HG03097 (cell line): ENCODE measurements around the gene CRNKL1.

Source experiments
- ATAC-seq: cut with Tn5 transposase; IDR thresholded peaks from one replicate; pipeline ENCODE4 v1.9.1; 2021; ENCODE audit not compliant: unreplicated experiment, low FRiP score

Gene CRNKL1

DNA sequence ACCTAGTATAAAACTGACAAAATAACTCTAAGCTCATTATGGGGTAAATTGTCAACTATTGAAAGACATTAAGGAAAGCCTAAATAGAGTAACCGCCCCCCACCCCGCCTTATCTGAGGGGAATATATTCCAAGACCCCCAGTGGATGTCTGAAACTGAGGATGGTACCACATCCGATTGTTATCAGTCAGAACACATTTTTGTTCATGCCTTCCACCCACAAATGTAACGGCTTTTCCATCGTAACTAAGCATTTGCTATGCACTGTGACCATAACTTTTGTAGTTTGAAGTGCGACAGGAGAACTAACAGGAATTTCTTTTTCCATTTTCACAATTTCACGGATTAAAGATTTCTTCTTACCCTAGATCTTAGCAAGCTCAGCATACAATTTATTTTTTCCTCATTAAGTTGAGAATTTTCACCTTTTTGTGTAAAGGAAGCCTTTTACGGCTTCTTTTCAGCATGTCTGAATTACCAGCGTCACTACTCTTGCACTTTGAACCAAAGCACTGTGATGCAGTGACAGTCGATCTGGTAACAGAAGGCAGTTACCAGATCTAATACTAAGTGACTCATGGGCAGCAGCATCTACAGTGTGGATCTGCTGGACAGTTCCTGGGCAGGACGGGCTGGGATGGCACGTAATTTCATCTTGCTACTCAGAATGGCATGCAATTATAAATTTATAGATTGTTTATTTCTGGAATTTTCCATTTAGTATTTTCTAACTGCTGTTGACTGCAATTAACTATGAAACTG lies 11.9 kb upstream of the CRNKL1 start:
- no peak for ATAC-seq

DNA sequence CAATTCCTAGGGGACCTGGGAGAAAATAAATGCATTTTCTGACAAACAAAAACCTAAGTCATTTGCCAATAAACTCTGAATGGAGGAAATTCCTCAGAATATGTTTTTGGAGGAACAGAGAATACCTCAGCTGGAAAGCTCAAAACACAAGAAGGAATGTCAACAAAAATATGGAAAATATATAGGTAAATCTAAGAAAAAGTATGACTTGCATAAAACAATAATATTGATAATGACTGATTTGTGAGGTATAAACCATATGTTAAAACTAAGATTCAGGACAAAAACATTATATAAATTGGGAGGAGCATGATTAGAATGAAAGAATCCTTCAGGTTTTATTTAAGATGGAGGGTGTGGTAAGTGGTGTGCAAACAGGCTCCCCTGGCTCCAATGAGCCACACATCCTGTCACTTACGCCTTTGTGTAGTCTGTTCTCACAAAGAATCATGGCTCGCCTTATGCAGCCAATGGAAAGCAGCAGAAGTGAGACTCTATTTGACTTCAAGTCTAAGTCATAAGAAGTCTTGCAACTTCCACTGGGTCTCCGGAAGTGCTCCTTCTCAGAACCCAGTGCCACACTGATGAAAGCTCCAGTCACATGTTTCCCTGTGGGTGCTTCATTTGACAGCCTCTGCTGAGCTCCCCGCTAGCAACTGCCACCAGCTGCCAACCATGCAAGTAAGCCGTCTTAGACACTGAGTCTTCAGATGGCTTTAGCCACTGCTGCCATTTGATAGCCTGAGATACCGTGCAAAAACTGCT lies 8.2 kb upstream of the CRNKL1 start:
- no peak for ATAC-seq

DNA sequence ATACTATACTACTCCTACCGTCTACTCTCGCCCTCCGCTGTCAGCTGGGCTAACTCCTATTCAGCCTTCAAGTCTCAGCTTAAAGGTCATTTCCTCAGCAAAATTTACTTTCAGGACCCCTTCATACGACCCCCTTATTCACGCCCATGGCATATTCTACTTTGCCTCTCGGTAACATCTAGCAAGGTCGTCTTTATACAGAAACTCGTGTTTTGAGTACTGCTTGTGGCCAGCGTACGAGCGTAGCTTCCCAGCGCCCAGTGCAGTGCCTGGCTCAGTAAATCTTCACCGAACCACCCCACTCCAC lies 546 bp downstream of the CRNKL1 start:
- no peak for ATAC-seq

DNA sequence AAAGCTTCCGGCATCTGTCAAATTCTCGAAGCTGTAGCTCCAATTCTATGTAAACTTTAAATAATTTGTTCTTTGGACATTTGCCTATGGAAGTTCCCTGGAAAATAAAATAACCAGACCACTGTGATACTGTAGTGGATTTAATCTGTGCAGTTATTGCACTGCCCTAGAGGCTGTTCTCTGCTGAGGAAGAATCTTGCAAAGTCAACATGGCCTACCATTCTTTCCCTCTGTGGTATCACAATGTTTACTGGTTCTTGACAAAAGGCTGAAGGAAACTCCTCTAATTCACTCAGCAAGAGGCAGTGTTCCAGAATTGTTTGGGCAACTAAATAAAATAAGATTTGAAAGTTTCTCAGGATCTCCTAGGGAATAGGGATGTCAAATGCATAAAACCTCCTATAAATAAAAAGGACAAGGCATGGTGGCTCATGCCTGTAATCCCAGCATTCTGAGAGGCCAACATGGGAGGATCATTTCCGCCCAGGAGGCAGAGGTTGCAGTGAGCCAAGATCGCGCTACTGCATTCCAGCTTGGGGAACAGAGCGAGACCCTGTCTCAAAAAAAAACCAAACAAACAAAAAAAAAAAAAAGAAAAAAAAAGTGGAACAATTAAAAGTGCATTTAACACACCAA lies 12.4 kb downstream of the CRNKL1 start:
- ATAC-seq = no peak

DNA sequence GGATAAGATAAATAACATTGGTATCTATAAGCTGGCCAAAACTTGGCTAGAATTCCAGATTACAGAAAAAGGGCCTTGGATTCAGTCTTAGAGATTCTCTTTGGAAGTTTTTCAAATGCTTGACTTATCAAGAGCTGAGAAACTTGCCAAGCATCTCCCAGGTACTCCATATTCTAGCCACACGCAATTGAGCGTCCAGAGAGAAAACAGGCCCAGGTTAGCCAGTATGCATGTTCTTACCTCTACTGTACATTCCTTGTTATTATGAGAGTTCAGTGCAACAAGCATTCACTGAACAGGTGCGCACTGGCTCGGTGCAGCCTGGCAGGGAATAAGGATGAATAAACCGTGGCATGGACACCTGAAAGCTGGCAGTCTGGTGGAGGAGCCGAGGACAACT lies 13.7 kb downstream of the CRNKL1 start:
- no peak for ATAC-seq

DNA sequence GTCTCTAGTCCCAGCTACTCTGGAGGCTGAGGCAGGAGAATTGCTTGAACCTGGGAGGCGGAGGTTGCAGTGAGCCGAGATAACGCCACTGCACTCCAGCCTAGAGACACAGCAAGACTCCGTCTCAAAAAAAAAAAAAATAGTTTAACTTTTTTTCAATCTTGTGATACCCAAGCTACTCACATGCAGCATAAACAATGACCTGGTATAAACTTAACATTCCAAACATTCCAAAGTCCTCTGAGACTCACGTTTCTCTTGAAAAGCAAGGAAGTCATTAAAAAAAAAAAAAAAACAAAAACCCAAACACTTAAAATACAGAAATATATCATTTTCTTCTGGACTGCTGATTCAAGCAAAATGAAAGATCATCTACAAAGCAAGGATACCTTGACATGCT lies 14.3 kb downstream of the CRNKL1 start:
- no peak for ATAC-seq

DNA sequence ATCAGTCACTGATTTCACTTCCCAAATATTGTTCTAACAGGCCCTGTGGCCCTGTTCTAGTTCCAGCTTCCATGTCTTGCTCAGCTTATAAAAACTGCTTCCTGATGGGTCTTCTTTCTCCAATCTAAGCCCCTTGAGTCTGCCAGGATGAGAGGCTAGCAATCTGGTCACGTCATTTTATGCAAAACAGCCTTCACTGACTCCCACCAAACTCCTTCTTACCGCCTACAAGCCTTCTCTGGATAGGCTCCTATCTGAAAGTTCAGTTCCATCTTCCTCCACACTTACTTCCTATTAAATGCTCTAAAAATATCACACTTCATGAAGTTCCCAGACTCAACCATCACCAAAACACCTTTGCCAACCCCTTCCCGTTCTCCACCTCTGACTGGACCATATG lies 15.5 kb downstream of the CRNKL1 start:
- ATAC-seq = no peak

DNA sequence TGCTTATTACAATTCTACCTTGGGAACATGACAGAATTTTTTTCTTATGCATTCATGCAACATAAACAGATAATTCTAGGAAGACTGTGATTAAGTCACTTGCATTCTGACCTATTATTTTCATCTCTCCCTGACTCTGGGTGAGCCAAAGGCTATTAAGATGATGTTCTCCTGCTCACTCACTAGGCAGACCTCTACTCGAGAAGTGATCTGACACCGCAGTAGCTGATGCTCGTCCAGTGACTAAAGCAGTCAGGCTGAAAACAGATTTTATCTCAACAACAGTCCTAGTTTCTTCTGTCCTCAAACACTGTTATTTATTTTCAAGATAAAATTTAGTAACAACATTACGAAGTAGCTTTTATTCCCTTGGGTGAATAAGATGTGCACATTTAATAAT lies 17.8 kb downstream of the CRNKL1 start:
- no peak for ATAC-seq

DNA sequence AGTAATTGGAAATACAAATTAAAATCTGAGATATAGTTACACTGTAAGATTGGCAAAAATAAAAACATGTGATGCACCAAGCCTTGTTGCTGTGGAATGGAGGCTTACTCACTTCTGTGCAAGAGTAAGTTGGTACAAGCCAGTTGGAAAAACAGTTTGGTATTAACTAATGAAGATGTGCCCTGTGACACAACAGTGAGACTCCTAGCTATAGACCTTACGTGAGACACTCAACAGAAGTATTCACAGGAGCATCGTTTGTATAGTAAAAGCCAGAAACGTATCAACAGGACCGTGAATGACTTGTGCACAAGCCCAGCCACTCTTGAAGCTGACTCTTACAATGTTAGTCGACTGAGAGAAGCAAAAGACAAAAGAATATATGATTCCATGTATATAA lies 20.5 kb downstream of the CRNKL1 start:
- no peak for ATAC-seq

DNA sequence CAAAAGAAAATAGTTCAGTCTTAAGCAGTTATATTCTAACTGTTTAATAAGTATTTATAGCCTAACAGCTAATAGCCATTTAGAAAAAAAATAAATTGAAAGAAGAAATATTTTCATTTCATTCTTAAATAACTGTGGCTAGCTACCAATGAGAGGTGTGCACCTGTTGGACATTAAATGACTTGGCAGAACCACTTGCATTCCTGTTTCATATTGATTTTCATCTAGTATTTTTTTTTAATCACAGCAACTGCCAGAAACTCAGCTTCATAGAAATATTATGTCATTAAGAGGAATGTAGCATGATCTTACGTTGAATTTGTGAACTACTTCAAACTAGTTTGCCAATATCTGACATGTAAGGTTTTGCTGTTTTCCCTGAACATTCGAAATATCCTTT lies 25.0 kb downstream of the CRNKL1 start:
- no peak for ATAC-seq

DNA sequence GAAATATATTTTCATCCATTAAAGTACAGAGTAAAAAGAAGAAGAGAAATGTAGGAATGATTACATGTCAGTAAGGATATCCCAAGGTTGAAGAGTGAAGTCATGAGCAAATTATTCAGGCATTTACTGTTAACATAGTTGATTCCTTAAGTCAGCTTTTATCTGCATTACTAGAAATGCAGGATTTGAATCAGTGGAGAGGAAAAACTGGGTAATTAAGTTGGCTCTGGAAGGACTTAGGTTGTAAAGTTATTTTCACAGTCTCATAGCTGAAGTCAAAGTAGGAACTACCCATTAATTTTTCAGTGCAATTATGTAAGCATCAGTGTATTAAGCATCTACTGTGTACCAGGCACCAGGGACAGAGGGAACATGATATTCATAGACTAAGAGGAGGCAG lies 27.3 kb downstream of the CRNKL1 start:
- ATAC-seq = no peak

DNA sequence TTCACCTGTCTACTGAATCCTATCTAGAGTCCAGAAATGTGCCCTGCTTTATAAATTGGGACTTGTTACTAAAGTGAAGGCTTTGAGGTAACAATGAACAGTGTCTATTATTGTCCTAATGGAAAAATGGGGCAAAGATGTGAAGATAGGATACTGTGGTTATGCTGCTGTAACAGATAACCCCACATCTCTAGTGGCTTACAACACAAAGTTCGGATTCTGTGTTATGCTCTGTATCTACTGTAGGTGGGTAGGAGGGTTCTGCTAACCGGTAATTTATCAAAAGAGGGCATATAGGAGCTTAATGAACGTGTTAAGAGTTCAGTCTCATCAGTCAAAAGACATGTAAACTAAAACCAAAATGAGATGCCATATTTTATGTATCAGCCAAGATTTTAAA lies 28.9 kb downstream of the CRNKL1 start:
- ATAC-seq = no peak

DNA sequence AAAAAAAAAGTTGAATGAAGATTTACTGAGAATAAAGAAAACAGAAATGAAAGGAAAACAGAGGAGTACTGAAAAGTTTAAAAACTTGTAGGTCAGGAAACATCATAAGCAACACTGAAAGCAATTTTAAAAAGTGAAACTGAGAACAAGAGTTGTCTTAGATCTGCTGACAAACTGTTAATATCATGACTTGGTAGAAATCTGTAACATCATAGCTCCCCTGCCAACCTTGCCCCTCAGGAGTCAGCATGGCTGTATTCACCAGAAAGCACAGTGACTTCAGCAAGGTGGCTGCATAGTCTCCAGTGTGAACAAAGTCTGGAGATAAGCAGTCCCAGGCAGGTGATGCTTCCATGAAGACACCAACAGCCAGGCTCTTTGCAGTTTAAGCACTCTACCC lies 29.8 kb downstream of the CRNKL1 start:
- ATAC-seq = peak; percentile 68

DNA sequence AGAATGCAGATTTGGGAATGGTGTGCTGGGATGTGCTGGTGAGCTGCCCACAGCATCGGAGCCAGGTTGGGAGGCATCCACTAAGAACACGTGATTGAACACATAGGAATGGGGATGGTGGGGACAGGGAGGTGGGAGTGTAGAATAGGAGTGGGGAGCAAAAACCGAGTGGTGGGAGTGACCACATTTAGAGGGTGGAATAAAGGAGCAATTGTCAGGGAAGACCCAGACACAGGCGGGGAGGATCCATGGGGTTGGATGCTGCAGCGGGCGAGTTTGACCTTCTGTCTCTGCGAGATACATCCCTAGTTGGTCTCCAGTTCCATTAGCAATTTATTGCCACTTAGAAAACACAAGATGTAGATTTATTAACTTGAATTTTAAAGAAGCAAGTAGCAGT lies 30.4 kb downstream of the CRNKL1 start:
- no peak for ATAC-seq

DNA sequence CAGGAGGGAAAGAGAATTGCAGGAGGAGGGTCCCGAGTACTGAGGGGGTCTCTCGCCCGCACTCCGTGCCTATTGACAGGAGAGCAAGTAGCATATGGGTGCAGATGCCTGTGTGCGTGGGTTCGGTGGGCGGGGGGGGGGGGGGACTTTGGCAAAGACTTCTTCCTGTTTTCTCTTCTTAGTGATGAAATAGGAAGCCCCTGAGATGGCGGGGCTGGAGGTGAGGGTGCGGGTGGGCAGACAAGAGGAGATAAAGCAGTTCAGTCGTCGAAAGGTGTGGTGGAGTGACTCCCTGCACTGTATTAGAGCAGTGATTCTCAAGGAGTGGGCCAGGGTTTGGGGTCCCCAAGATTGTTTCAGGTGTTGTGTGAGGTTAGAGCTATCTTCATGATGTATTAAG lies 31.4 kb downstream of the CRNKL1 start:
- ATAC-seq = no peak

DNA sequence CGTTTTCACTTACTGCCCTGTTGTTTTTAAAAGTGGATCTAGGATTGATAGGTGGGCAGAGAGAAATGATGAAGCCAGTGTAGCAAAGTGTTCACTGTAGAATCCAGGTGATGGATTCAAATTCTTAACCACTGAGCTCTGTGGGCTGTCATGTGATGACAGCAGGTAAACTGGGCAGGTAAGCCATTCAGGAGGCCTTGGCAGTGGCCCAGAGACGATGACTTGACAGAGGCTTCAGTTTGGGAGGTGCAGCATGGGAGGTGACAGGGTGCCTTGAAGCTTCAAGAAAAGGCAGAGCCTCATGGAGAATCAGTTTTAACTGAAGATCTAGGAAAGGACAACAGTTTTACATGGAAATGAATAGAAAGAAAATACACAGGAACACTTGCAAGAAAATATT lies 33.1 kb downstream of the CRNKL1 start:
- ATAC-seq = no peak

DNA sequence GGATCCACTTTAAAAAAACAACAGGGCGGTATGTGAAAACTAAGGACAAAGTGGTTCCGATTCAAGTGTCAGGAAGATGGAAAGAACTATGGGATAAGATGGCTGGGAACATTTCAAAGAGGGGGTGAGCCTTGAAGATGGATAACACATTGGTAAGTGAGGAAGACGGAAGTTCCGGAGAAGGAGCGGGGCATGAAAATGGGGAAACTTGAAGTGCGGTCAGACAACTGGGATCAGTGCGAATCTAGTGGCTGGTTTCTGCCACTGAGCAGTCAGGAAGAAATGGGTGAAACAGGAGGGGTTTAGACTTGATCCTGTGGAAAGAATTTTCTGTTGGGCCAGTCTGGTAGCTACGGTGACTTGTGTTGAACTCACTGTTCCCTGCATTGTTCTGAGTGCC lies 33.9 kb downstream of the CRNKL1 start:
- no peak for ATAC-seq

DNA sequence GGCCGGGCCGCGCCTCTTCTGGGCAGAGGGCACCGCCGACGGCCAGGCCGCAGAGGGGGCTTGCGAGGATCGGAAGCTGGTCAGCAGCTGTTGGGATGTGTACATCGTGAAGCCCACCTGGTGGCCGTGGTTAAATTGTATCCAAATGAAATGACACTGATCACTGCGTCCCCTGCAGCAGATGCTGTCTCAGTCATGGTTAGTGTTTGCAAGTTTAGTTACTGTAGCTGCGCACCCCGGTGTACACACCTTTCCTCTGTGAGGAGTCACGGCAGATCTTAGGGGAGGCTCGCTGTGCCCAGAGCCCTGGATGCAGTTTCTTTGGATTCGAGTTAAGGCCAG lies 34.5 kb downstream of the CRNKL1 start:
- peak; percentile 4 for ATAC-seq

DNA sequence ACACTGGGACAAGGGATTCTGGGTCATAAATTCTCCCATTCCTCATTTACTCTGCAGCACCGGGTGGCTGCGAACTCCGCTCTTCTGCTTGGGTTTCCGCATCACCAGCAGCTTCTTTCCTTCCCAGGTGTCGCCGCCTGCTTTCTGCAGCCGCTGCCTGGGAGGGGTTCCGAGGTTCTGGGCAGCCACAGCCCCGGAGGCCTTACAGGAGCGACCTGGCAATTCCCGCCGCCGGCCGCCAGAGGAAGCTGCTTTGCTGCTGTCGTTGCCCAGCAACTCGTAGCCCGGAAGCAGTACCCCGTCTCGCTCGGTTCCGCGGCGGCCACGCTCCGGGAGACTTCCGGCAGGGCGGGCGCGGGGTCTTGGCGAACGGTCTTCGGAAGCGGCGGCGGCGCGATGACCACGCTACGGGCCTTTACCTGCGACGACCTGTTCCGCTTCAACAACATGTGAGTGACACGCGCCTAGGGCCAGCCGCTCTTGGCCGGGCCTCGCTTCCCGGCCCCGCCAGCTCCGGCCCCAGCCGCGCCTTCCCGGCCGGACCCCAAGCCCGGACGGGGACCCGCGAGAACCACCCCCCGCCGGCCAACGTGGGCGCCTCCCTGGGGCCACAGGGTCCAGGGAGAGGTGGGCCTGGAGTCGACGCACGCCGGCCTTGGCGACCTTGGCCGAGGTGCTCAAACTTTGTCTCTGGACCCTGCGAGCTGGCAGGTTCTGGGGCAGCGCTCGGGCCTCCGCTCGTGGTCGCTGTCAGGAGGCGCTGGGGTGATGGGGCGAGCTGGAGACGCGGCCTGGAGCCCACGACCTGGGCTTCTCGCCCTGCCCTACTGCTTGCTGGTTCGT lies 35.0 kb downstream of the CRNKL1 start, which contains the start of gene NAA20:
NAA20 (plus strand) TSS at position 362 of the 843 bp plus-strand sequence; CDS start at position 397, 35 bp downstream.
- peak; percentile 98 for ATAC-seq

DNA sequence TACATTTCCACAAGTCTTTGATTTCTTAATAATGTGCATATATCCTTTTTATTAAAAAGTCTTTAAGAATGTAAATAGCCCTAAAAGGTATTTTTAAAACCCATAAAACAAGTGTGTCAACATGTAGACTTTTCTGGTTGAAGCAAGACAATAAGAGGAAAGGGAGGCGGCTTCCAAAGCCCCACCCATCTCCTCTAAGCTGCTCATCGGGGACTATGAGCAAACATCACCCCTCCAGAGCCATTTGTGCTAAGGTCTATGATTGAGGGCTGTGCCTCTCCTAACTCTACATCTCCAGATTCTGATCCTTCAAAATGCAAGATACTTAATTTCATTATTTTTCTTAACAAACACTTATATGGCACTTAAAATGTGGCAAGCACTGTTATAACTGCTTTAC lies 37.6 kb downstream of the CRNKL1 start:
- no peak for ATAC-seq

DNA sequence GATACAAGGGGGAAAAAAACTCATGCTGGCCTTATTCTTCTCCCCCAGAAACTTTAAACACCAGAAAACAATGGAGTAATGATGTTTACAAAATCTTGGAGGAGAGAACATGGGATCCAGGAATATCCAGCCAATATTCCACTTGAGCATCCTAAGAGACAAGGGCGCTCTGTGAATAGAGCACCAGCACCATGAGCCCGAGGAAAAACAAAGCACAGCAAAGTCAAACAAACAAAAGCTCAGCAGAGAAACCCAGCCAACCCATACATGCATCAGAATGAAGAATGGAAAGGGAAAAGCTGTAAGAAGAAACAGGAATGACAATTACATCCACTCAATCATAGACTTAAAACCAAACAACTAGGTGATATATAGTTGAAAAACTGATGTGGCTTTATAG lies 39.7 kb downstream of the CRNKL1 start:
- no peak for ATAC-seq
